Stimulated activated CD8-positive, alpha-beta memory T cell treated with anti-CD3 and anti-CD28 coated beads, Interleukin-15, amount 100 ng/mL, for 1 hour (primary cell): ENCODE measurements around the gene ARHGAP30.
"Not testable (repeated sequence)": the region's sequence is repeated elsewhere in the genome, so short reads cannot be mapped to it uniquely, and the experiment has no call there.

Experiments
- DNase-seq: peaks from one replicate; pipeline ENCODE4 v3.0.0-alpha.2; 2020; ENCODE audit warnings: low read depth

The ARHGAP30 gene

GRCh38 chr1:161071886-161072371 lies 2.2 kb upstream of the ARHGAP30 start:
- DNase-seq, result peak; percentile 19

GRCh38 chr1:161070761-161071160 lies 1.1 kb upstream of the ARHGAP30 start:
- no peak for DNase-seq

GRCh38 chr1:161069241-161069640 lies 450 bp downstream of the ARHGAP30 start:
- no peak for DNase-seq

- peak; percentile 67 for DNase-seq
These were observed 1.1 kb downstream of the ARHGAP30 start for GRCh38 chr1:161068306-161069234.

GRCh38 chr1:161066694-161067093 lies 3.0 kb downstream of the ARHGAP30 start:
- DNase-seq, result no peak

- not testable (repeated sequence) for DNase-seq
These were observed 4.0 kb downstream of the ARHGAP30 start for GRCh38 chr1:161065681-161066080.

GRCh38 chr1:161063936-161064335 lies 5.8 kb downstream of the ARHGAP30 start:
- DNase-seq, result not testable (repeated sequence)

- DNase-seq, result no peak
These were observed 8.3 kb downstream of the ARHGAP30 start for GRCh38 chr1:161061419-161061818.

GRCh38 chr1:161059293-161059692 lies 10.4 kb downstream of the ARHGAP30 start:
- DNase-seq, result no peak

GRCh38 chr1:161054805-161055204 lies 14.9 kb downstream of the ARHGAP30 start:
- DNase-seq, result no peak

GRCh38 chr1:161054232-161054631 lies 15.5 kb downstream of the ARHGAP30 start:
- DNase-seq, result no peak

- DNase-seq, result no peak
These were observed 16.8 kb downstream of the ARHGAP30 start for GRCh38 chr1:161052899-161053298.

GRCh38 chr1:161051219-161051618 lies 18.5 kb downstream of the ARHGAP30 start:
- no peak for DNase-seq

- no peak for DNase-seq
These were observed 20.6 kb downstream of the ARHGAP30 start for GRCh38 chr1:161048949-161049722.

GRCh38 chr1:161047436-161048420 lies 22.0 kb downstream of the ARHGAP30 start:
- DNase-seq, result no peak

GRCh38 chr1:161046605-161047228 lies 23.0 kb downstream of the ARHGAP30 start:
- DNase-seq, result no peak

GRCh38 chr1:161045736-161046604 lies 23.7 kb downstream of the ARHGAP30 start, which contains the start of gene USF1:
USF1 (minus strand) TSS chr1:161045977; CDS start chr1:161043275, 2,702 bp downstream.
- peak; percentile 83 for DNase-seq

- DNase-seq, result no peak
These were observed 24.6 kb downstream of the ARHGAP30 start for GRCh38 chr1:161044908-161045735.

GRCh38 chr1:161044535-161044907 lies 25.2 kb downstream of the ARHGAP30 start:
- no peak for DNase-seq
